ENCODE results near the gene SEMA3F.

DNA sequence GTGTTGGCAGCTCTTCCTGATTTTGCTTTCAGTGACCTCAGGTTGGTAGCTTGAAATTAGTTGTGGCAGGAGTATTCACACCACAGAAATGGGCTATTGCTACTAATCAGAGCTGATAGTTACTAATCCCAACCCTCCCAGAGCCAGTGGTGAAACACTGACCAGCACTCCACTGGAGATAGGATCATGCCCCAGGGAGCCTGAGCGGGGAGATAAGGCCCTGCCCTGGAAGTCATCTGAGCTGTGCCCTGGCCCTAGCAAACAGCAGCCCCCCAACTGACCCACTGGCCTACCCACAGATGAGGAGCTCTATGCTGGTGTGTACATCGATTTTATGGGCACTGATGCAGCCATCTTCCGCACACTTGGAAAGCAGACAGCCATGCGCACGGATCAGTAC, 26.9 kb downstream of the SEMA3F start:
- TF ChIP-seq CTCF (IDR thresholded peaks at IDR 0.05) (no peak), POLR2A (IDR thresholded peaks at IDR 0.05) (no peak)

Measured in thyroid gland (tissue), 4 donors.